Mucosa of rectum (tissue), 2 donors: Measurements from ENCODE around the gene TPRX1.
A peak's percentile ranks its signal among the peaks of the same experiment; 100 is the strongest.
"Not testable (repeated sequence)": the region's sequence is repeated elsewhere in the genome, so short reads cannot be mapped to it uniquely, and the experiment has no call there.

ENCODE experiments used
- H3K27ac ChIP-seq, 2 donors: one replicate each; pipeline ENCODE4 v1.7.0; 2013; ENCODE audit warnings: inconsistent platforms in 2 of 2, low read depth in 2 of 2, low read length in 2 of 2
- H3K27me3 ChIP-seq, 2 donors: one replicate each; pipeline ENCODE4 v1.7.0; 2013; ENCODE audit warnings: low read length in 2 of 2; ENCODE audit not compliant: control insufficient read depth in 2 of 2, insufficient read depth in 2 of 2
- H3K36me3 ChIP-seq, 2 donors: one replicate each; pipeline ENCODE4 v1.7.0; 2013; ENCODE audit warnings: low read length in 2 of 2; ENCODE audit not compliant: control insufficient read depth in 2 of 2, insufficient read depth in 2 of 2
- H3K4me1 ChIP-seq, 2 donors: one replicate each; pipeline ENCODE4 v1.7.0; 2013; ENCODE audit warnings: low read length in 2 of 2, mild to moderate bottlenecking in 1 of 2; ENCODE audit not compliant: control insufficient read depth in 2 of 2, insufficient read depth in 2 of 2
- H3K4me3 ChIP-seq, 2 donors: one replicate each; pipeline ENCODE4 v1.7.0; 2013; ENCODE audit warnings: low read length in 2 of 2
- H3K9ac ChIP-seq, 2 donors: one replicate each; pipeline ENCODE4 v1.7.0; 2013; ENCODE audit warnings: low read length in 2 of 2, low read depth in 1 of 2, mild to moderate bottlenecking in 1 of 2
- H3K9me3 ChIP-seq, 2 donors: one replicate each; pipeline ENCODE4 v1.7.0; 2013; ENCODE audit warnings: low read length in 2 of 2; ENCODE audit not compliant: control insufficient read depth in 2 of 2
- donor health status: healthy.
- donor health status: Normal muscosa, but diverticular disease.

Gene TPRX1

GRCh38 chr19:47789811-47790210, 14.5 kb downstream of the TPRX1 start:
- not testable (repeated sequence) for H3K27me3 ChIP-seq, H3K27ac ChIP-seq, H3K4me1 ChIP-seq, H3K9ac ChIP-seq, H3K36me3 ChIP-seq, H3K4me3 ChIP-seq, H3K9me3 ChIP-seq

GRCh38 chr19:47787307-47787706, 17.0 kb downstream of the TPRX1 start:
- H3K27ac ChIP-seq, H3K4me3 ChIP-seq, H3K9ac ChIP-seq, H3K27me3 ChIP-seq, H3K4me1 ChIP-seq, H3K9me3 ChIP-seq: not testable (repeated sequence)
- peaks cover 23 to 24% of the 10 kb centered on the region in 2 donors for H3K36me3 ChIP-seq

GRCh38 chr19:47786566-47786965, 17.8 kb downstream of the TPRX1 start:
- H3K4me1 ChIP-seq = peaks cover 3 to 6% of the 10 kb centered on the region in 2 donors
- peaks cover 28 to 30% of the 10 kb centered on the region in 2 donors for H3K36me3 ChIP-seq
- no peak overlapping the region for H3K9ac ChIP-seq
- no peak overlapping the region for H3K4me3 ChIP-seq
- no peaks in the 10 kb centered on the region for H3K27me3 ChIP-seq
- no peak overlapping the region for H3K27ac ChIP-seq
- no peaks in the 10 kb centered on the region for H3K9me3 ChIP-seq

GRCh38 chr19:47781590-47782262, 22.6 kb downstream of the TPRX1 start:
- no peaks in the 10 kb centered on the region for H3K27me3 ChIP-seq
- H3K27ac ChIP-seq = peak overlapping the region in 1 of 2 donors; percentile 7
- H3K9ac ChIP-seq = no peak overlapping the region
- H3K9me3 ChIP-seq = no peaks in the 10 kb centered on the region
- peaks cover 16 to 38% of the 10 kb centered on the region in 2 donors for H3K4me1 ChIP-seq
- H3K36me3 ChIP-seq = peaks cover 36 to 39% of the 10 kb centered on the region in 2 donors
- H3K4me3 ChIP-seq = no peak overlapping the region

- H3K9me3 ChIP-seq = no peaks in the 10 kb centered on the region
- H3K9ac ChIP-seq = peak overlapping the region; percentile 41 to 96
- peak overlapping the region; percentile 86 to 97 for H3K4me3 ChIP-seq
- H3K4me1 ChIP-seq = peaks cover 16 to 40% of the 10 kb centered on the region in 2 donors
- H3K36me3 ChIP-seq = peaks cover 29 to 32% of the 10 kb centered on the region in 2 donors
- H3K27ac ChIP-seq = peak overlapping the region; percentile 93 to 99
- H3K27me3 ChIP-seq = no peaks in the 10 kb centered on the region
These were observed 24.2 kb downstream of the TPRX1 start for GRCh38 chr19:47780215-47780551.

GRCh38 chr19:47779524-47780214, 24.7 kb downstream of the TPRX1 start:
- Histone ChIP-seq H3K9ac (peak overlapping the region; percentile 92 to 96), H3K4me1 (peaks cover 16 to 40% of the 10 kb centered on the region in 2 donors)

GRCh38 chr19:47778954-47779351, 25.4 kb downstream of the TPRX1 start:
- Histone ChIP-seq H3K9ac (peak overlapping the region; percentile 92 to 96), H3K27ac (peak overlapping the region; percentile 93 to 99), H3K4me1 (peaks cover 16 to 40% of the 10 kb centered on the region in 2 donors), H3K27me3 (no peaks in the 10 kb centered on the region), H3K4me3 (peak overlapping the region; percentile 86 to 97), H3K9me3 (no peaks in the 10 kb centered on the region), H3K36me3 (peaks cover 21 to 26% of the 10 kb centered on the region in 2 donors)

More at GRCh38 chr19:47779524-47780214, 24.7 kb downstream of the TPRX1 start:
- Histone ChIP-seq H3K27ac (peak overlapping the region; percentile 93 to 99), H3K27me3 (no peaks in the 10 kb centered on the region), H3K36me3 (peaks cover 29 to 31% of the 10 kb centered on the region in 2 donors), H3K9me3 (no peaks in the 10 kb centered on the region), H3K4me3 (peak overlapping the region; percentile 86 to 97)

- H3K4me3 ChIP-seq = peak within 1 kb of the TSS; percentile 86 to 97
- H3K9ac ChIP-seq = peak within 1 kb of the TSS; percentile 92 to 96
- H3K4me1 ChIP-seq = peaks cover 16 to 40% of the 10 kb centered on the region in 2 donors
- no peaks in the 10 kb centered on the region for H3K27me3 ChIP-seq
- no peaks in the 10 kb centered on the region for H3K9me3 ChIP-seq
- H3K27ac ChIP-seq = peak within 1 kb of the TSS; percentile 93 to 99
- H3K36me3 ChIP-seq = peaks cover 18 to 20% of the 10 kb centered on the region in 2 donors
These were observed 26.1 kb downstream of the TPRX1 start, which contains the start of gene SELENOW for GRCh38 chr19:47778049-47778953. SELENOW (plus strand) TSS chr19:47778703; CDS start chr19:47778786, 83 bp downstream.

GRCh38 chr19:47777245-47778048, 26.9 kb downstream of the TPRX1 start:
- Histone ChIP-seq H3K36me3 (peaks cover 13 to 16% of the 10 kb centered on the region in 2 donors), H3K4me1 (peaks cover 16 to 40% of the 10 kb centered on the region in 2 donors), H3K27ac (peak overlapping the region; percentile 93 to 99), H3K4me3 (peak overlapping the region; percentile 86 to 97), H3K9ac (peak overlapping the region; percentile 92 to 96)
- not testable (repeated sequence) for H3K27me3 ChIP-seq, H3K9me3 ChIP-seq
